Mammary epithelial cell (primary cell): ENCODE results near the gene PHTF2.

Experiments
- CTCF ChIP-seq, 2 donors: IDR thresholded peaks in 1 of 2; conservative IDR thresholded peaks in 1 of 2; 2 replicates each; pipeline ENCODE4 v1.5.1; 2011 to 2012; ENCODE audit warnings: inconsistent platforms in 2 of 2, low read length in 2 of 2, mild to moderate bottlenecking in 2 of 2, control low read depth in 1 of 2, low read depth in 1 of 2; ENCODE audit not compliant: insufficient read depth in 1 of 2; ENCODE audit errors: extremely low read depth in 1 of 2
- EZH2 ChIP-seq: IDR thresholded peaks from 2 replicates; pipeline ENCODE4 v1.6.1; 2012; ENCODE audit warnings: low read length, inconsistent platforms, borderline replicate concordance

GRCh38 chr7:77959080-77959479, 160.5 kb downstream of the PHTF2 start:
- TF ChIP-seq CTCF (conservative IDR thresholded peaks at IDR 0.05 in 1 of 2, IDR thresholded peaks at IDR 0.05 in 1 of 2; ENCODE audit: extremely low read depth in 1 of 2, insufficient read depth in 1 of 2, low read depth in 1 of 2, low read length in 2 of 2) (no peak), EZH2 (no peak)
